ENCODE data around the gene ARFIP1.

The ARFIP1 gene

GRCh38 chr4:152849350-152849749 lies 69.6 kb downstream of the ARFIP1 start:
- TF ChIP-seq GATA3 (IDR thresholded peaks at IDR 0.05; ENCODE audit: low read depth, low read length) (no peak), GATA2 (IDR thresholded peaks at IDR 0.05; ENCODE audit: low read depth, low read length) (no peak)

GRCh38 chr4:152850377-152850776 lies 70.6 kb downstream of the ARFIP1 start:
- TF ChIP-seq GATA2 (IDR thresholded peaks at IDR 0.05; ENCODE audit: low read depth, low read length) (no peak), GATA3 (IDR thresholded peaks at IDR 0.05; ENCODE audit: low read depth, low read length) (no peak)

- TF ChIP-seq GATA3 (IDR thresholded peaks at IDR 0.05; ENCODE audit: low read depth, low read length): no peak
- TF ChIP-seq GATA2 (IDR thresholded peaks at IDR 0.05; ENCODE audit: low read depth, low read length): no peak
Measured at GRCh38 chr4:152851226-152851625, 71.5 kb downstream of the ARFIP1 start.

- TF ChIP-seq GATA2 (IDR thresholded peaks at IDR 0.05; ENCODE audit: low read depth, low read length): no peak
- no peak for TF ChIP-seq GATA3 (IDR thresholded peaks at IDR 0.05; ENCODE audit: low read depth, low read length)
Measured at GRCh38 chr4:152853293-152853692, 73.5 kb downstream of the ARFIP1 start.

- TF ChIP-seq GATA2 (IDR thresholded peaks at IDR 0.05; ENCODE audit: low read depth, low read length) (no peak), GATA3 (IDR thresholded peaks at IDR 0.05; ENCODE audit: low read depth, low read length) (no peak)
Measured at GRCh38 chr4:152856960-152857359, 77.2 kb downstream of the ARFIP1 start.

GRCh38 chr4:152858934-152859333 lies 79.2 kb downstream of the ARFIP1 start:
- no peak for TF ChIP-seq GATA2 (IDR thresholded peaks at IDR 0.05; ENCODE audit: low read depth, low read length)
- TF ChIP-seq GATA3 (IDR thresholded peaks at IDR 0.05; ENCODE audit: low read depth, low read length): no peak

- TF ChIP-seq GATA3 (IDR thresholded peaks at IDR 0.05; ENCODE audit: low read depth, low read length) (no peak), GATA2 (IDR thresholded peaks at IDR 0.05; ENCODE audit: low read depth, low read length) (no peak)
Measured at GRCh38 chr4:152860046-152860445, 80.3 kb downstream of the ARFIP1 start.

- no peak for TF ChIP-seq GATA3 (IDR thresholded peaks at IDR 0.05; ENCODE audit: low read depth, low read length)
- TF ChIP-seq GATA2 (IDR thresholded peaks at IDR 0.05; ENCODE audit: low read depth, low read length): no peak
Measured at GRCh38 chr4:152862608-152863007, 82.9 kb downstream of the ARFIP1 start.

- TF ChIP-seq GATA2 (IDR thresholded peaks at IDR 0.05; ENCODE audit: low read depth, low read length) (no peak), GATA3 (IDR thresholded peaks at IDR 0.05; ENCODE audit: low read depth, low read length) (no peak)
Measured at GRCh38 chr4:152864361-152864760, 84.6 kb downstream of the ARFIP1 start.

- no peak for TF ChIP-seq GATA3 (IDR thresholded peaks at IDR 0.05; ENCODE audit: low read depth, low read length)
- TF ChIP-seq GATA2 (IDR thresholded peaks at IDR 0.05; ENCODE audit: low read depth, low read length): no peak
Measured at GRCh38 chr4:152870606-152871005, 90.9 kb downstream of the ARFIP1 start.

- TF ChIP-seq GATA3 (IDR thresholded peaks at IDR 0.05; ENCODE audit: low read depth, low read length) (no peak), GATA2 (IDR thresholded peaks at IDR 0.05; ENCODE audit: low read depth, low read length) (no peak)
Measured at GRCh38 chr4:152875261-152875660, 95.5 kb downstream of the ARFIP1 start.

GRCh38 chr4:152877868-152878267 lies 98.1 kb downstream of the ARFIP1 start:
- TF ChIP-seq GATA2 (IDR thresholded peaks at IDR 0.05; ENCODE audit: low read depth, low read length) (no peak), GATA3 (IDR thresholded peaks at IDR 0.05; ENCODE audit: low read depth, low read length) (no peak)

GRCh38 chr4:152880263-152880662 lies 100.5 kb downstream of the ARFIP1 start:
- TF ChIP-seq GATA3 (IDR thresholded peaks at IDR 0.05; ENCODE audit: low read depth, low read length) (no peak), GATA2 (IDR thresholded peaks at IDR 0.05; ENCODE audit: low read depth, low read length) (no peak)

- no peak for TF ChIP-seq GATA3 (IDR thresholded peaks at IDR 0.05; ENCODE audit: low read depth, low read length)
- no peak for TF ChIP-seq GATA2 (IDR thresholded peaks at IDR 0.05; ENCODE audit: low read depth, low read length)
Measured at GRCh38 chr4:152881974-152882373, 102.2 kb downstream of the ARFIP1 start.

GRCh38 chr4:152885185-152885584 lies 105.4 kb downstream of the ARFIP1 start:
- TF ChIP-seq GATA3 (IDR thresholded peaks at IDR 0.05; ENCODE audit: low read depth, low read length) (no peak), GATA2 (IDR thresholded peaks at IDR 0.05; ENCODE audit: low read depth, low read length) (no peak)

- TF ChIP-seq GATA2 (IDR thresholded peaks at IDR 0.05; ENCODE audit: low read depth, low read length): no peak
- TF ChIP-seq GATA3 (IDR thresholded peaks at IDR 0.05; ENCODE audit: low read depth, low read length): no peak
Measured at GRCh38 chr4:152886201-152886600, 106.4 kb downstream of the ARFIP1 start.
